ENCODE data around the gene NCOA1.

DNA sequence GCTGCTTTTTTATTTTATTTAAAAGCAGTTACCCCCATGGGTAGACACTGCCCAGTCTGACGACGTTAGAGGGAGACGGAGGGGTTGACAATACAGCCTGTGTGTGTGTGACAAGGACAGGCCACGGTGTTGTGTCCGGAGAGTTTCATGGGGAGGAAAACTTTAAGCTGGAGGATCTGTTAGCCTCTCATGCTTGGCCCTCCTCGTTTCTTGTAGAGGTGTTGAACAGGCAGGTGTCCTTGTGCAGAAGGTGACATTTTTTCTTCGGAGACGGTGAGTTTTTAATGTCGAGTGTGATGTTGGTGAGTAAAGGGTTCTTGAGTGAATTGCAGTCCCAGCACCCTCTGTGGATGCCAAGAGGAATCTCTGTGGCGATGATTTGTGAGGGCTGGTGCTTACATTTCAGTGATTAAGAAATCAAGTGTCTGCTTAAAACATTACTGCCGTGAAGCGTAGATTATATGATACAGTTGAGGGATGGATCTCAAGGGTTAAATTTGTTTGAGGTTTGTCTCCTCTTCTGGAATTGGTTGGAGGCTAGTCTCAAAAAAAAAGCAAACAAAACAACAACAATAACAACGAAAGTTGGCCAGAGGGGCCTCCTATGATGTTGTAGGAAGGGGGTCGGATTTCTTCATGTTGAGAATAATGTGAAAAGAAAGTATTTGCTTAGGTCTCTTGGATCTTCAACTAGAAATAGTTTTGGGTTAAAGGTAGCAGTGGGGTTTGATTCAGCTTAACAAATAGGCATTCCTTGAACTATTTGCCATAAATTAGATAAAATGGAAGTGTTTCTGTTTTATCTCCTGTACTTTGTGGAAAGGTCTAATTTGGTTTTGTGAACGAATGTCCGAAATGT lies 1.6 kb downstream of the NCOA1 start:
- TF ChIP-seq ZNF501 (tag by site-specific recombination; IDR thresholded peaks at IDR 0.05) (no peak), ZBTB20 (tag by site-specific recombination; IDR thresholded peaks at IDR 0.05) (peak; percentile 52), ZNF155 (tag by site-specific recombination; IDR thresholded peaks at IDR 0.05) (no peak), ZNF510 (tag by site-specific recombination; IDR thresholded peaks at IDR 0.05; ENCODE audit: insufficient replicate concordance) (no peak)
- TF ChIP-seq, protein P1, sequence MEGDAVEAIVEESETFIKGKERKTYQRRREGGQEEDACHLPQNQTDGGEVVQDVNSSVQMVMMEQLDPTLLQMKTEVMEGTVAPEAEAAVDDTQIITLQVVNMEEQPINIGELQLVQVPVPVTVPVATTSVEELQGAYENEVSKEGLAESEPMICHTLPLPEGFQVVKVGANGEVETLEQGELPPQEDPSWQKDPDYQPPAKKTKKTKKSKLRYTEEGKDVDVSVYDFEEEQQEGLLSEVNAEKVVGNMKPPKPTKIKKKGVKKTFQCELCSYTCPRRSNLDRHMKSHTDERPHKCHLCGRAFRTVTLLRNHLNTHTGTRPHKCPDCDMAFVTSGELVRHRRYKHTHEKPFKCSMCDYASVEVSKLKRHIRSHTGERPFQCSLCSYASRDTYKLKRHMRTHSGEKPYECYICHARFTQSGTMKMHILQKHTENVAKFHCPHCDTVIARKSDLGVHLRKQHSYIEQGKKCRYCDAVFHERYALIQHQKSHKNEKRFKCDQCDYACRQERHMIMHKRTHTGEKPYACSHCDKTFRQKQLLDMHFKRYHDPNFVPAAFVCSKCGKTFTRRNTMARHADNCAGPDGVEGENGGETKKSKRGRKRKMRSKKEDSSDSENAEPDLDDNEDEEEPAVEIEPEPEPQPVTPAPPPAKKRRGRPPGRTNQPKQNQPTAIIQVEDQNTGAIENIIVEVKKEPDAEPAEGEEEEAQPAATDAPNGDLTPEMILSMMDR (tag by site-specific recombination; IDR thresholded peaks at IDR 0.05): no peak
- TF ChIP-seq, protein P2, sequence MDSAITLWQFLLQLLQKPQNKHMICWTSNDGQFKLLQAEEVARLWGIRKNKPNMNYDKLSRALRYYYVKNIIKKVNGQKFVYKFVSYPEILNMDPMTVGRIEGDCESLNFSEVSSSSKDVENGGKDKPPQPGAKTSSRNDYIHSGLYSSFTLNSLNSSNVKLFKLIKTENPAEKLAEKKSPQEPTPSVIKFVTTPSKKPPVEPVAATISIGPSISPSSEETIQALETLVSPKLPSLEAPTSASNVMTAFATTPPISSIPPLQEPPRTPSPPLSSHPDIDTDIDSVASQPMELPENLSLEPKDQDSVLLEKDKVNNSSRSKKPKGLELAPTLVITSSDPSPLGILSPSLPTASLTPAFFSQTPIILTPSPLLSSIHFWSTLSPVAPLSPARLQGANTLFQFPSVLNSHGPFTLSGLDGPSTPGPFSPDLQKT (IDR thresholded peaks at IDR 0.05; ENCODE audit: borderline replicate concordance, low read depth, low read length): no peak
- TF ChIP-seq, protein P3, sequence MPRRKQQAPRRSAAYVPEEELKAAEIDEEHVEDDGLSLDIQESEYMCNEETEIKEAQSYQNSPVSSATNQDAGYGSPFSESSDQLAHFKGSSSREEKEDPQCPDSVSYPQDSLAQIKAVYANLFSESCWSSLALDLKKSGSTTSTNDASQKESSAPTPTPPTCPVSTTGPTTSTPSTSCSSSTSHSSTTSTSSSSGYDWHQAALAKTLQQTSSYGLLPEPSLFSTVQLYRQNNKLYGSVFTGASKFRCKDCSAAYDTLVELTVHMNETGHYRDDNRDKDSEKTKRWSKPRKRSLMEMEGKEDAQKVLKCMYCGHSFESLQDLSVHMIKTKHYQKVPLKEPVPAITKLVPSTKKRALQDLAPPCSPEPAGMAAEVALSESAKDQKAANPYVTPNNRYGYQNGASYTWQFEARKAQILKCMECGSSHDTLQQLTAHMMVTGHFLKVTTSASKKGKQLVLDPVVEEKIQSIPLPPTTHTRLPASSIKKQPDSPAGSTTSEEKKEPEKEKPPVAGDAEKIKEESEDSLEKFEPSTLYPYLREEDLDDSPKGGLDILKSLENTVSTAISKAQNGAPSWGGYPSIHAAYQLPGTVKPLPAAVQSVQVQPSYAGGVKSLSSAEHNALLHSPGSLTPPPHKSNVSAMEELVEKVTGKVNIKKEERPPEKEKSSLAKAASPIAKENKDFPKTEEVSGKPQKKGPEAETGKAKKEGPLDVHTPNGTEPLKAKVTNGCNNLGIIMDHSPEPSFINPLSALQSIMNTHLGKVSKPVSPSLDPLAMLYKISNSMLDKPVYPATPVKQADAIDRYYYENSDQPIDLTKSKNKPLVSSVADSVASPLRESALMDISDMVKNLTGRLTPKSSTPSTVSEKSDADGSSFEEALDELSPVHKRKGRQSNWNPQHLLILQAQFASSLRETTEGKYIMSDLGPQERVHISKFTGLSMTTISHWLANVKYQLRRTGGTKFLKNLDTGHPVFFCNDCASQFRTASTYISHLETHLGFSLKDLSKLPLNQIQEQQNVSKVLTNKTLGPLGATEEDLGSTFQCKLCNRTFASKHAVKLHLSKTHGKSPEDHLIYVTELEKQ (tag by site-specific recombination; IDR thresholded peaks at IDR 0.05; ENCODE audit: borderline replicate concordance): no peak
